Endometrium (tissue), 2 donors: Measurements from ENCODE around the gene SYNPR.

Experiments used
- FAIRE-seq: peaks from 2 replicates; lab custom pipeline; 2012; peaks lifted over from hg19 to GRCh38; lab: Jason Lieb, UNC
- donor health status: control.
- donor health status: control.

The SYNPR gene

GRCh38 chr3:63384382-63384781, 106.3 kb downstream of the SYNPR start:
- no peak for FAIRE-seq

- FAIRE-seq: no peak
Observed at GRCh38 chr3:63385629-63386028, 107.5 kb downstream of the SYNPR start.

- no peak for FAIRE-seq
Observed at GRCh38 chr3:63386568-63386967, 108.5 kb downstream of the SYNPR start.

- FAIRE-seq: no peak
Observed at GRCh38 chr3:63387568-63387967, 109.5 kb downstream of the SYNPR start.

DNA sequence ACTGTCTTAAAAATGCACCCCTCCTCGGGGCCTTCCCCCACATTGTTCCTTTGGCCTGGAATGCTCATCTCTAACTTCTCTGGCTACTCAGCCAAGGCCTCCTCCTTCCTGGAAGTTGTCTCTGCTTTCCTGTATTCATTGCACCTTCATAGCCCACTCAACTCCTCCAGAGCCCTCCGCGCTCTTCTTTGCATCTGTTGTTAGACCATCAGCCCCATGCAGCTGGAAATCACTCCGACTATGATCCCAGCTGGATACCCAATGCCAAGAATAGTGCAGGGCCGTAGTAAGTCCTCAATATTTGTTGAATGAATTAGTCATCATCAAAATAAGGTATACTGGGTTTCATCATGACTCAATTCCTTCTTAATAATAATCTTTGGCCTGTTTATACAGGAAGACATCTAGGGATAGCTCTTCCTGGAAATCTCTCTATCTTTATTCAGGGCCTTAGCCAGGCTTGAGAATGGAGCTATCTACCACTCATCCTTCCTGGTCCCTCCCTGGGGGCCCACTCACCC, 112.7 kb downstream of the SYNPR start:
- no peak for FAIRE-seq

GRCh38 chr3:63395960-63396359, 117.9 kb downstream of the SYNPR start:
- FAIRE-seq: no peak

DNA sequence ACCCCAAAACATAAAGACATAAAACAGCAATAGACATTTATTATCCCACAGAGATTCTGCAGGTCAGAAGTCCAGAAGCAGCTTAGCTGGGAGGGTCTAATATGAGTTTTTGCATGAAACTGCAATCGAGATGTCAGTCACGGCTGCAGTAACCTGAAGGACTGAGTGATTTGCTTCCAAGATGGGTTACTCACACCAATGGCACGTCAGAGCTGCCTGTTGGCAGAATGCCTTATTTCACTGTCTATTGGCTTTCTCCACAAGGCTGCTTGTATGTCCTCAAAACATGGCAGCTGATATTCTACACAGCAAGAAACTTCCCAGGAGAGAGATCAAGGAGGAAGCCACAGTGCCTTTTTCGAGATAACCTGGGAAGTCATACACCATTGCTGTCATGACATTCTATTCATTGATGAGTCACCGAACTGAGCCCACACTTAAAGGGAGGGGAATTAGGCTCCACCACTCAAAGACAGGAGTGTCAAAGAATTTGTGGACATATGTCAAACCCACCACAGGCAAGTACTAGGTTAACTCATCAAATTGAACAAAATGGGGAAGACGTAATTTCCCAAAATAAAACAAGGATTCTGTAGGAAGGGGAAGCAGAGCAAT, 122.2 kb downstream of the SYNPR start:
- FAIRE-seq: no peak

DNA sequence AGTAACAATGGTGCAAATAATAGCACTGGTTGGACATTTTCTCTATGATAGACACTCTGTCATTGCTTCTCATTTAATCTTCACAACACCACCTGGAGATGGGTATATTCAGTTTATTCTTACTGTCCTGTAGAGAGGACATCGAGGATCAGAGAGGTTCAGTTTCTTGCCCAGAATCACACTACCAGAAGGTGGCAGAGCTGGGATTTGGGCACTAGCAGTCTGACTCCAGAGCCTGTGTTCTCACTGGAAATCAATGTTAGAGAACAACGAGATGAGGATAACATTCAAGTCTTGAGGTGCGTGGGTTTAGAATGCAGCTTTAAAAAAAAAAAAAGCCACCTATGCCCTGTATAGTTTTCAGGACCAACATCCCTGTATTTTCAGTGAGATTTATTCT, 127.8 kb downstream of the SYNPR start:
- no peak for FAIRE-seq

DNA sequence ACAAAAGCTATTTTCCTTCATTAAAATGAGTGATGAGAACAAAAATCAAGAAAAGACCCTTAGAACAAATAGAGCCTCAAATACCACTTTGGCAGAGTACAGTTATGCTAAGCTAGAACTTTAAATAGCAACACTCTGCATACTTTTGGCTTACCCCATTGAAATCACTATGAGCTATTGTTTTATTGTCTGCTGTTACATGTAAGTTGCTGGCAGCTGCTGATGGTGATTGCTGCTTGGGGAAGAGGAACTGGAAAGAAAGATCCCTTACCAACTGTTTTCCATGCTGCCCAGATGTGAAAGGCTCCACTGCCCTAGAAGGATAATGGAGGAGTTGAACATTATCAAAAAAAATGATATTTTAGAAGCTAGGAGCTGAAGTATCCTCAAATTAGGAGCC, 135.4 kb downstream of the SYNPR start:
- no peak for FAIRE-seq

DNA sequence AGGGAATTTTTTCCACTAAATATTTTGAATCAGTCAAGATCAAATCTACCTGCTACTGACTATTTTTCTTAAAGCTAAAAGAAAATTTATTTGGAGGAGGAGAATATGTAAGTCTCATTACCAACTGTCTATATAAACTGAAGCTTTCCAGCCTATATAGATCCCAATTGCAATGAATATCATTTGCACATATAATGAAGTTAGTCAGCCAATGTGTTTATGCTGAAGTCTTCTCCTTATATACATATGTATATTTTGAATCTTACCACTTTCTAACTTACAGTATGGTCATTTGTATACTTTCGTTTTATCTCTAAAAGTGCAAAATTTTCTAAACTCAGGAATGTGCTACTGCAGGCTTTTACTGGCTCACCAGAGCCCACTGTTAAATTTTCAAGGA, 136.5 kb downstream of the SYNPR start:
- FAIRE-seq: no peak

- no peak for FAIRE-seq
Observed at GRCh38 chr3:63429905-63430304, 151.8 kb downstream of the SYNPR start.

DNA sequence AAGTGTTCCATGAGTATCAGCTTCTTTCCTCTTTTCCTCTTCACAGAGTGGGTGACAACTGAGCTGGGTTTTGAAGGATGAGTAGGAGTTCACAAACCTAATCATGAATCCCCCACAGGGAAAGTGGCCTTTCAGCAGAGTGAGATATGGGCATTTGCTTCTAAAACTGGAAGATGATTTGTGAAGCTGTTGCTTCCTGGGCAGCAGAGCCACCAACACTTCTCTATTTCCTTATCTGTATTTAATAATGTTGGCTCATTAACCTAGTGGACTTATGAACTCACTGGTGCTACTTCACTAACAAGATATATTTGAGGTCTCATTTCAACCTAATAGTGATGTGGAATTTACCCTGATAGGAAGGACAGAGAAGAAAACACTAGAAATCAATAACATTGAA, 152.8 kb downstream of the SYNPR start:
- FAIRE-seq: no peak

- no peak for FAIRE-seq
Observed at GRCh38 chr3:63437858-63438257, 159.8 kb downstream of the SYNPR start.

DNA sequence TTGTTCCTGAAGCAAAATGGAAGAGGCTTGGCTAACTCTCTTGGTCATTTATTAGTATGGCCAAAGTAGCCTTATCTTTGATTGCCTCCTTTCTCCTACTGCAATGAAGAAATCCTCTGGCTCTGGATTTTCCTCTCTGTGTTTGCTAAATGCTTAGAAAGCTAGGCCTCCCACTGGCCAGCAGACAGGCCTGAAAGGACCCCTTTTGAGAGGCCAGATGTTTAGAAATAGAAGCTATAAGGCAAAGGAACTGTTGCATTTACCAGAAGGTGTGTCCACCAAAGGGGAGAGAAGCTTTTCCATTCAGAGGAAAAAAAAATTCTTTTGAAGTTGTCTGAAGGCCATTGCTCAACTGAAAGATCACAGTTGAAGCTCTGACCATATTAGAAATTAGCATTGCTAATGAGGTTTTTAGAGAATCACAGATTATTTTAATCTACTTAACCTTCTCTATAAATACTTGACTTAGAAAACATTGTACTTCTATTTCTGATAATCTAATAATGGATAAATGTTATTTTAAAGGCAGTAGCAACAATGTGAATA, 160.8 kb downstream of the SYNPR start:
- no peak for FAIRE-seq

DNA sequence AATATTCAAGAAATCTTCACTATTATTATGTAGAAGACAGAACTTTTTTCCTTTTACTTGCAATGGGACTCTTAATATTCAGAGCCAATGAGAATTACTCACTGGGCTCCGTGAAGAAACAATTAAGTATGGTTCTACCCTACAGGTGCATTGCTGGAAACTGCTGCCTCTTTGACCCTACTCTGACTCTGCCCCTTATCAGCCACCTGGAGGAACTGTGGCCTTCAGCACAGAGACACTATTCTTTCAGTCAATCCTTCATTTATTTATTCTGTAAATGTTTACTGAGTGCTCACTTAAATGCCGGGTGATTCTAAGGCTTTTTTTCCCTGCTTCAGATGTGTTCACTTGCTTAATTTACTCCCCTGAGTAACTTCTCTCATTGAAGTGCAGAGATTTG, 163.2 kb downstream of the SYNPR start:
- no peak for FAIRE-seq

GRCh38 chr3:63442918-63443317, 164.8 kb downstream of the SYNPR start:
- FAIRE-seq: no peak

- FAIRE-seq: no peak
Observed at GRCh38 chr3:63450023-63450422, 171.9 kb downstream of the SYNPR start.

- no peak for FAIRE-seq
Observed at GRCh38 chr3:63450634-63451363, 172.7 kb downstream of the SYNPR start.

DNA sequence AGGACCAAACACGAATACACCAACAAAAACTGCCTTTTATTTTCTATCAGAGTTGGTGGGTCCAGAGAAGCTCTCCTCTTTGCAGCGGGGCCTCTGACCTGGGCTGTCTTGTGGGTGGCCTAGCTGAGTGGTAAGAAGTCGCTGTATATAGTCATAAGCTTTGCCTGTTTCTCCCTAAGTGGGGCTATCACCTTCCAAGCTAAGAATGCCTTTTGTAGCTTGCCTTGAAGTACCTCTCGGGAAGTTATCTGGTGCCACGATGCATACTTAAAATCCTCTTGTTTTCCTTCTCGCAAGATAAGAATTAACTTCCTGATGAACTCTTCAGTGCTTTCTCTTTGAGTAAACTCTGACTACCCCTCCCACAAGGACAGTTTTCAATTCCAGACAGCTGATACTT, 178.8 kb downstream of the SYNPR start:
- FAIRE-seq: no peak

DNA sequence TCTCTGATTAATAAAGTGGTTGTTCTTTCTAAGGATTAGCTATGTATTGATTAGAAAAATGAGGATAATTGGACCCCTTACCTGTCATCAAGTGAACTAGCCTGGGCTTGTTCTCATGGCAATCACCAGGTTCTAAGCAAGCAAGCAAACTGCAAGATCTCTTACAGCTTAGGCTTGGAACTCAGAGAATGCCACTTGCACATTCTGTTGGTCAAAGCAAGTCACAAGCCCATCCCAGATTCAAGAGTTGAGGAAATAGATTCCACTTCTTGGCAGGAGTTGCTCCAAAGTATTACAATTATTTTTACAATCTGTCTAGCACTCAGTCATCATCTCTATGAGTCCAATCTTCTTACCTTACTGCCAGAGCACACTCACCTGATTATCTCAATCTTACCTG, 180.3 kb downstream of the SYNPR start:
- FAIRE-seq: no peak

- FAIRE-seq: no peak
Observed at GRCh38 chr3:63462732-63463131, 184.6 kb downstream of the SYNPR start.

GRCh38 chr3:63467392-63467791, 189.3 kb downstream of the SYNPR start:
- FAIRE-seq: no peak

DNA sequence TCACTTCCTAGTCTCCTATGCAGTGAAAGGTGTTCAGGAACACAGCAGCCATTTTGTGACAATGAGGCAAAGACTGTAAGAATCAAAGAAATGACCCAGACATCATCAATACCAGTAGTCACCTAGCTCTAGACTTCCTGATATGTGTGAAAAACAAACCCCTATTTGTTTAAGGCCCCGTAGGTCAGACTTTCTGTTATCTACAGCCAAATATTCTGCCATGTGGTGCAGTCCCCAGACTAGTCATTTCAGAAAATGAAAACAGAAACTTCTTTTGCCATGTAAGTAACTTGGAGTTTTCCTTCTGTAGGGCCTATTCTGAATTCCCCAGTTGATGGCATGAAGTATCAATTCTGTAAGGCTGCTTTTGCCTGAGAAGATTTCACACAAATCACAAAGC, 192.6 kb downstream of the SYNPR start:
- FAIRE-seq: no peak

DNA sequence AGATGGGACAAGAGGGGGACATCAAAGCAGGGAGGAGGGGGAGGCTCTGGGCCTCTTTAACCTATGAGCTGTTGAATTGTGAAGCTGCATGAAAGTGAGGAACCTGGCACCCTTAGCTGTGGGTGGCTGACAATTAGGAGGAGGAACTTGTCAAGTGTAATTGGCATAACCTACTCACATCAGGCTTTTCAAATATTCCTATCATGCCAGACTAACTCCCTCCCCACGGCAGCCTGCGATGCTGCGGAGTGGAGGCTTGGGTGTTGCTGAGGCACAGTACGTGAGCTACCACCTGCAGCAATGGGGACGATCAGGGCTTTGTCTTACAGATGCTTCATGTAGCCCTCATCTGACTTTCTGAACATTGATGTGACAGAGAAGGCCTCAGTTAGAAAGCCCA, 193.7 kb downstream of the SYNPR start:
- FAIRE-seq: no peak
